Gastroesophageal sphincter (tissue), 4 donors: ENCODE results near the gene ANKRD18A. TPM values are rescaled to one million over a fixed set of nuclear protein-coding genes. Genes with fewer than 3 reads are reported as not detected.

ENCODE experiments used
- ATAC-seq: fragments of 150-250 bp; one replicate; pipeline ENCODE4 v1.9.1; 2016; ENCODE audit warnings: mild to moderate bottlenecking, moderate library complexity
- H3K27ac ChIP-seq, 4 donors: fragments of 200-600 bp; sonication (generic) in 3 of 4; 1 replicate in 3 of 4; 2 replicates in 1 of 4; pipeline ENCODE4 v1.5.1; 2016 to 2019
- H3K27me3 ChIP-seq: fragments of 200-600 bp; sonication (generic); one replicate; pipeline ENCODE4 v1.5.1; 2019
- H3K36me3 ChIP-seq, 2 donors: fragments of 200-600 bp; sonication (generic); one replicate each; pipeline ENCODE4 v1.5.1; 2019; ENCODE audit warnings: control low read depth in 1 of 2
- H3K4me1 ChIP-seq, 3 donors: fragments of 200-600 bp; sonication (generic); 1 replicate in 2 of 3; 2 replicates in 1 of 3; pipeline ENCODE4 v1.5.1; 2016 to 2019; ENCODE audit warnings: control low read depth in 2 of 3
- H3K4me3 ChIP-seq, 2 donors: fragments of 200-600 bp; sonication (generic); one replicate each; pipeline ENCODE4 v1.5.1; 2019; ENCODE audit warnings: mild to moderate bottlenecking in 1 of 2, moderate library complexity in 1 of 2
- H3K9me3 ChIP-seq, 3 donors: fragments of 200-600 bp; sonication (generic); one replicate each; pipeline ENCODE4 v1.5.1; 2017 to 2019; ENCODE audit warnings: control low read depth in 2 of 3
- EP300 ChIP-seq: sonication (generic); formaldehyde crosslinking; IDR thresholded peaks from one replicate; pipeline ENCODE4 v1.6.1; 2017; ENCODE audit warnings: antibody characterized with exemption, mild to moderate bottlenecking
- POLR2A ChIP-seq, 2 donors: fragments of 450-650 bp; IDR thresholded peaks; one replicate each; pipeline ENCODE4 v1.6.1; 2017; ENCODE audit warnings: antibody characterized with exemption in 2 of 2, mild to moderate bottlenecking in 2 of 2, moderate library complexity in 1 of 2
- POLR2AphosphoS5 ChIP-seq: sonication (generic); formaldehyde crosslinking; IDR thresholded peaks from one replicate; pipeline ENCODE4 v1.6.1; 2017; ENCODE audit warnings: antibody characterized with exemption
- WGBS, 2 donors: methylation state at CpG; one replicate each; pipeline ENCODE4 v1.1.5; 2018; ENCODE audit warnings: low coverage in 1 of 2; 5-methylcytosine and 5-hydroxymethylcytosine counted together
- total RNA-seq, 4 donors: library from RNA; depleted of rRNA; stranded (reverse); fragments of >200 nt; gene quantifications; one replicate each; pipeline ENCODE4 v1.1.0, GENCODE V29; 2016
- TF ChIP-seq, protein P1 (sequence below), 4 experiments: fragments of 200-600 bp in 2 of 4; fragments of 450-650 bp in 2 of 4; sonication (generic) in 1 of 4; IDR thresholded peaks; one replicate each; pipeline ENCODE4 v1.5.1; 2017 to 2019; ENCODE audit warnings: antibody characterized with exemption in 4 of 4, mild to moderate bottlenecking in 2 of 4, moderate library complexity in 2 of 4

Gene ANKRD18A
- total RNA-seq, 4 donors from 2014 or later = 0.16 to 0.19 TPM; not detected in 2

- WGBS, 2 donors = 17 to 82% methylated on average over 3 to 5 of the region's 5 CpGs
- Histone ChIP-seq H3K27ac (no peak overlapping the region), H3K4me1 (no peaks in the 10 kb centered on the region), H3K27me3 (no peaks in the 10 kb centered on the region), H3K36me3 (no peaks in the 10 kb centered on the region), H3K4me3 (no peak overlapping the region), H3K9me3 (no peaks in the 10 kb centered on the region)
- TF ChIP-seq POLR2A (IDR thresholded peaks at IDR 0.05) (no peak), EP300 (no peak), POLR2AphosphoS5 (no peak)
- TF ChIP-seq, protein P1, sequence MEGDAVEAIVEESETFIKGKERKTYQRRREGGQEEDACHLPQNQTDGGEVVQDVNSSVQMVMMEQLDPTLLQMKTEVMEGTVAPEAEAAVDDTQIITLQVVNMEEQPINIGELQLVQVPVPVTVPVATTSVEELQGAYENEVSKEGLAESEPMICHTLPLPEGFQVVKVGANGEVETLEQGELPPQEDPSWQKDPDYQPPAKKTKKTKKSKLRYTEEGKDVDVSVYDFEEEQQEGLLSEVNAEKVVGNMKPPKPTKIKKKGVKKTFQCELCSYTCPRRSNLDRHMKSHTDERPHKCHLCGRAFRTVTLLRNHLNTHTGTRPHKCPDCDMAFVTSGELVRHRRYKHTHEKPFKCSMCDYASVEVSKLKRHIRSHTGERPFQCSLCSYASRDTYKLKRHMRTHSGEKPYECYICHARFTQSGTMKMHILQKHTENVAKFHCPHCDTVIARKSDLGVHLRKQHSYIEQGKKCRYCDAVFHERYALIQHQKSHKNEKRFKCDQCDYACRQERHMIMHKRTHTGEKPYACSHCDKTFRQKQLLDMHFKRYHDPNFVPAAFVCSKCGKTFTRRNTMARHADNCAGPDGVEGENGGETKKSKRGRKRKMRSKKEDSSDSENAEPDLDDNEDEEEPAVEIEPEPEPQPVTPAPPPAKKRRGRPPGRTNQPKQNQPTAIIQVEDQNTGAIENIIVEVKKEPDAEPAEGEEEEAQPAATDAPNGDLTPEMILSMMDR (IDR thresholded peaks at IDR 0.05) = no peak
- no peak for ATAC-seq
Measured at GRCh38 chr9:38656896-38657295, 36.5 kb upstream of the ANKRD18A start.

DNA sequence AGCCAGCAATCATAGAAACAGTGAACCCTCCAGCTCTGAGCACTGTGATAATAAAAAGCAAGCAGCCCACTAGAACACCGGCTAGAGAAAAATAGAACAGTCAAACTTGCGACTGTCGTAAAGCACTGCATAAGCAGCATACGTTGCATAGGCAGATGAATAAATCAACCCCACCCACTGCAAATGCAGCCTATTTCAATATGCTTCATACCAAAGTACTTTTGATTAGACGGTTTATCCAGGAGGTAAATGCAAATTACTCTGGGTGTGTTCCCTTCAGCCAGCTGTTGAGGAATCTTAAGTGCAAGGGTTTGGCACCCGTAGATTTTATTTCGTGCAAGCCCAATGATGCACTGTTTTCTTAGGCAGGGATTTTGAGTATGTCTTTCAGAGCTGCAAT is 32.1 kb upstream of the ANKRD18A start:
- Histone ChIP-seq H3K9me3 (no peaks in the 10 kb centered on the region), H3K4me3 (no peak overlapping the region), H3K36me3 (no peaks in the 10 kb centered on the region), H3K27ac (no peak overlapping the region), H3K4me1 (no peaks in the 10 kb centered on the region), H3K27me3 (no peaks in the 10 kb centered on the region)
- 74 to 75% methylated on average over 7 of the region's 7 CpGs for WGBS, 2 donors
- TF ChIP-seq, protein P1 (IDR thresholded peaks at IDR 0.05) = no peak
- no peak for TF ChIP-seq EP300
- no peak for TF ChIP-seq POLR2A (IDR thresholded peaks at IDR 0.05)
- TF ChIP-seq POLR2AphosphoS5 = no peak
- ATAC-seq = no peak

GRCh38 chr9:38652044-38652443 is 31.6 kb upstream of the ANKRD18A start:
- Histone ChIP-seq H3K4me1 (no peaks in the 10 kb centered on the region), H3K36me3 (no peaks in the 10 kb centered on the region), H3K27me3 (no peaks in the 10 kb centered on the region), H3K27ac (no peak overlapping the region), H3K9me3 (no peaks in the 10 kb centered on the region), H3K4me3 (no peak overlapping the region)
- TF ChIP-seq POLR2A (IDR thresholded peaks at IDR 0.05) (no peak), POLR2AphosphoS5 (no peak), EP300 (no peak)
- TF ChIP-seq, protein P1 (IDR thresholded peaks at IDR 0.05) = no peak
- no peak for ATAC-seq
- 56 to 100% methylated on average over 1 to 2 of the region's 2 CpGs for WGBS, 2 donors

GRCh38 chr9:38651400-38652042 is 31.1 kb upstream of the ANKRD18A start:
- Histone ChIP-seq H3K4me1 (no peaks in the 10 kb centered on the region), H3K36me3 (no peaks in the 10 kb centered on the region), H3K27me3 (no peaks in the 10 kb centered on the region), H3K4me3 (no peak overlapping the region), H3K9me3 (no peaks in the 10 kb centered on the region), H3K27ac (no peak overlapping the region)
- WGBS, 2 donors = 53 to 66% methylated on average over 6 to 7 of the region's 8 CpGs
- TF ChIP-seq POLR2A (IDR thresholded peaks at IDR 0.05) (no peak), POLR2AphosphoS5 (no peak), EP300 (no peak)
- TF ChIP-seq, protein P1 (IDR thresholded peaks at IDR 0.05) = no peak
- ATAC-seq = no peak

DNA sequence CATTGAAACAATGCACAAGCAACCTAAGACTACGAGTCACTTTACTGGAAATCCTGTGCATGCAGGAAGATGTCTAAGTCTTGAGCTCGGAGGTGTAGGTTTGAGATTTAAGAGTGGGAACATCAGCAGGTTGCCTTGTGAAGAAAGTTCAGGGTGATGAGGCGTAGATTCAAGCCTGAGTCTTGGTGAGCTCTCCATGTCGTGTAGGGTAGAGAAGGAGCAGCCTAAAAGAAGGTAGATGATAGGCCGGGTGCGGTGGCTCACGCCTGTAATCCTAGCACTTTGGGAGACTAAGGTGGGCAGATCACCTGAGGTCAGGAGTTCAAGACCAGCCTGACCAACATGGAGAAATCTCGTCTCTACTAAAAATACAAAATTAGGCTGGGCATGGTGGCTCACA is 30.2 kb upstream of the ANKRD18A start:
- TF ChIP-seq EP300 = no peak
- TF ChIP-seq POLR2A (IDR thresholded peaks at IDR 0.05) = no peak
- TF ChIP-seq, protein P1 (IDR thresholded peaks at IDR 0.05) = no peak
- TF ChIP-seq POLR2AphosphoS5 = no peak
- H3K9me3 ChIP-seq = no peaks in the 10 kb centered on the region
- no peak overlapping the region for H3K27ac ChIP-seq
- H3K4me3 ChIP-seq = no peak overlapping the region
- no peaks in the 10 kb centered on the region for H3K36me3 ChIP-seq
- H3K4me1 ChIP-seq = no peaks in the 10 kb centered on the region
- WGBS, 2 donors = 88 to 94% methylated on average over 7 to 8 of the region's 8 CpGs
- no peaks in the 10 kb centered on the region for H3K27me3 ChIP-seq
- no peak for ATAC-seq
